SK-N-SH (cell line): ENCODE results near the gene CNDP2. TPM values are rescaled to one million over a fixed set of nuclear protein-coding genes. Genes with fewer than 3 reads are reported as not detected.

Experiments used
- CTCF ChIA-PET: fragments of 300-600, 350-600 bp; formaldehyde crosslinking; extraction: SDS; loops from one replicate; lab custom pipeline; 2021; lab: Yijun Ruan, JAX
- POLR2A ChIA-PET: fragments of 350-600 bp; sonication (Branson Sonifier 250); formaldehyde crosslinking; extraction: SDS; loops from one replicate; lab custom pipeline; 2020; ENCODE audit warnings: antibody characterized with exemption, inconsistent platforms; lab: Yijun Ruan, JAX
- DNase-seq: peaks from one replicate; pipeline ENCODE4 v3.0.0; 2012
- H2AFZ ChIP-seq: fragments of 200-600 bp; sonication (generic); 2 replicates; pipeline ENCODE4 v1.8.1; 2016; ENCODE audit warnings: antibody characterized with exemption, mild to moderate bottlenecking, low read depth
- H3F3A ChIP-seq: fragments of 200-600 bp; sonication (generic); replicated peaks from 2 replicates; pipeline ENCODE3; 2016; ENCODE audit warnings: antibody characterized with exemption, mild to moderate bottlenecking; ENCODE audit not compliant: insufficient read depth
- H3K27ac ChIP-seq, 2 experiments: fragments of 200-500 bp in 1 of 2; fragments of 200-600 bp in 1 of 2; sonication (Bioruptor generic) in 1 of 2; sonication (generic), shearing (Covaris generic) in 1 of 2; 2 replicates each; pipeline versions ENCODE4 v1.5.1 to v1.6.1; 2014 to 2016; ENCODE audit warnings: low read depth in 2 of 2, inconsistent platforms in 1 of 2, low read length in 1 of 2, mild to moderate bottlenecking in 1 of 2, mixed read lengths in 1 of 2
- H3K27me3 ChIP-seq: fragments of 200-600 bp; sonication (generic), shearing (Covaris generic); 2 replicates; pipeline ENCODE4 v1.6.1; 2016; ENCODE audit warnings: mixed run types; ENCODE audit not compliant: insufficient read depth
- H3K36me3 ChIP-seq, 2 experiments: fragments of 200-500 bp in 1 of 2; fragments of 200-600 bp in 1 of 2; sonication (Bioruptor generic) in 1 of 2; sonication (generic) in 1 of 2; replicated peaks in 1 of 2; 2 replicates each; pipeline versions ENCODE3 to v1.5.1; 2014 to 2016; ENCODE audit warnings: low read length in 1 of 2, mild to moderate bottlenecking in 1 of 2; ENCODE audit not compliant: insufficient read depth in 2 of 2, control insufficient read depth in 1 of 2
- H3K4me1 ChIP-seq, 2 experiments: fragments of 200-500 bp in 1 of 2; fragments of 200-600 bp in 1 of 2; sonication (Bioruptor generic) in 1 of 2; sonication (generic), shearing (Covaris generic) in 1 of 2; 2 replicates each; pipeline versions ENCODE4 v1.5.1 to v1.6.1; 2014 to 2016; ENCODE audit warnings: low read depth in 1 of 2, low read length in 1 of 2, mixed run types in 1 of 2; ENCODE audit not compliant: insufficient read depth in 2 of 2, control insufficient read depth in 1 of 2
- H3K4me2 ChIP-seq: fragments of 200-600 bp; sonication (generic), shearing (Covaris generic); 2 replicates; pipeline ENCODE4 v1.6.1; 2017; ENCODE audit warnings: mixed run types
- H3K4me3 ChIP-seq, 2 experiments: fragments of 200-500 bp in 1 of 2; fragments of 200-600 bp in 1 of 2; sonication (Bioruptor generic) in 1 of 2; sonication (generic), shearing (Covaris generic) in 1 of 2; 2 replicates each; pipeline versions ENCODE4 v1.5.1 to v1.8.1; 2014 to 2016; ENCODE audit warnings: low read depth in 2 of 2, inconsistent platforms in 1 of 2, low read length in 1 of 2, mild to moderate bottlenecking in 1 of 2, mixed read lengths in 1 of 2, moderate library complexity in 1 of 2
- H3K79me2 ChIP-seq: fragments of 200-600 bp; sonication (generic); 2 replicates; pipeline ENCODE4 v1.8.1; 2017; ENCODE audit warnings: mild to moderate bottlenecking; ENCODE audit not compliant: insufficient read depth
- H3K9ac ChIP-seq: fragments of 200-600 bp; sonication (generic); 2 replicates; pipeline ENCODE4 v1.6.1; 2017; ENCODE audit warnings: mixed run types
- H3K9me2 ChIP-seq: fragments of 200-600 bp; sonication (generic); 2 replicates; pipeline ENCODE4 v1.6.1; 2017; ENCODE audit warnings: mixed run types
- H3K9me3 ChIP-seq: fragments of 200-600 bp; sonication (generic); 2 replicates; pipeline ENCODE4 v1.6.1; 2017; ENCODE audit warnings: mixed run types, mild to moderate bottlenecking, moderate library complexity
- H4K20me1 ChIP-seq: fragments of 200-600 bp; sonication (generic); 2 replicates; pipeline ENCODE4 v1.6.1; 2017; ENCODE audit warnings: mild to moderate bottlenecking, mixed run types; ENCODE audit not compliant: insufficient read depth
- FOSL2 ChIP-seq: IDR thresholded peaks from 2 replicates; pipeline ENCODE4 v1.4.0; 2012; ENCODE audit warnings: low read depth, mild to moderate bottlenecking, moderate library complexity, borderline replicate concordance
- FOXM1 ChIP-seq: IDR thresholded peaks from 2 replicates; pipeline ENCODE4 v1.4.0; 2012; ENCODE audit warnings: low read depth, mild to moderate bottlenecking
- JUND ChIP-seq: IDR thresholded peaks from 2 replicates; pipeline ENCODE4 v1.4.0; 2012
- NRF1 ChIP-seq: IDR thresholded peaks from 2 replicates; pipeline ENCODE4 v1.6.1; 2012; ENCODE audit warnings: low read depth, mild to moderate bottlenecking, low read length
- RAD21 ChIP-seq: IDR thresholded peaks from 2 replicates; pipeline ENCODE4 v1.6.1; 2012; ENCODE audit warnings: mild to moderate bottlenecking, low read length
- SMC3 ChIP-seq: IDR thresholded peaks from 2 replicates; pipeline ENCODE4 v1.6.1; 2012; ENCODE audit warnings: low read depth, low read length, improper control_type of control experiment
- TEAD4 ChIP-seq: IDR thresholded peaks from 2 replicates; pipeline ENCODE4 v1.4.0; 2012; ENCODE audit warnings: mild to moderate bottlenecking, borderline replicate concordance; ENCODE audit not compliant: insufficient read depth
- WGBS: methylation state at CpG from one replicate; pipeline ENCODE4 v1.1.6; 2017; ENCODE audit warnings: low lambda C conversion rate; 5-methylcytosine and 5-hydroxymethylcytosine counted together
- polyA plus RNA-seq, 3 experiments: library from polyadenylated mRNA; depleted of rRNA; stranded (reverse); fragments of >200 nt; gene quantifications; 2 replicates each; pipeline ENCODE4 v1.2.3, GENCODE V29; 2012
- TF ChIP-seq, protein P1 (sequence below): fragments of 200-600 bp; sonication (generic); IDR thresholded peaks from 2 replicates; pipeline ENCODE4 v1.6.1; 2017; ENCODE audit warnings: antibody characterized with exemption, mild to moderate bottlenecking, moderate library complexity
- TF ChIP-seq, protein P2 (sequence below): IDR thresholded peaks from 2 replicates; pipeline ENCODE4 v1.4.0; 2012; ENCODE audit warnings: low read depth, borderline replicate concordance
- TF ChIP-seq, protein P3 (sequence below): IDR thresholded peaks from 2 replicates; pipeline ENCODE4 v1.6.1; 2012; ENCODE audit warnings: mild to moderate bottlenecking, low read depth, low read length, moderate library complexity

Gene CNDP2
- polyA plus RNA-seq, 1 of the 3 experiments (the other 2 are of a cell fraction) = 78.5 TPM

DNA sequence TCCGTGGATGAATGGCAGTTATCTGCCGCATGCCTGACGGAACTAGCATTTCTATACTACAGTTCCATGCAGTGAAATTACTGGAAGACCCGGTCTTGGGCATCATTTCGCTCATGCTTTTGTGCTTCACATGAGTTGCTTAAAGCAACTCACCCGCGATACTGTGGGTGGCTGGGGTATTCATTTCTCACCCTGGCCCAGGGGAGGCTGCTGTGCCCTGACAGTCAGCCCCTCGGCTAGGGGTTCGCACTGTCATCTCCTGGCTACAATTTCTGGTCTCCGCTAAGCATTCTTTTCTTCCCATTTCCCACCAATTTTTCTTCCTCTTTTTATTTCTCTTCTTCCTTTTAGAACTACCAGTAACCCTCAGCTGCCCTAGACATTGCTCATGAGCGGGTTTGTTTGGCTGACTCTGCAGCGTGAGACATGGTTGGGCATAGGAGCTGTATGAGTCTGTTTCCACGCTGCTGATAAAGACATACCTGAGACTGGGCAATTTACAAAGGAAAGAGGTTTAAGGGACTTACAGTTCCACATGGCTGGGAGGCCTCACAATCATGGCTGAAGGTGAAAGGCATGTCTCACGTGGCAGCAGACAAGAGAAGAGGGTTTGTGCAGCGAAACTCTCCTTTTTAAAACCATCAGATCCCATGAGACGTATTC, 16.5 kb upstream of the CNDP2 start:
- TF ChIP-seq, protein P1, sequence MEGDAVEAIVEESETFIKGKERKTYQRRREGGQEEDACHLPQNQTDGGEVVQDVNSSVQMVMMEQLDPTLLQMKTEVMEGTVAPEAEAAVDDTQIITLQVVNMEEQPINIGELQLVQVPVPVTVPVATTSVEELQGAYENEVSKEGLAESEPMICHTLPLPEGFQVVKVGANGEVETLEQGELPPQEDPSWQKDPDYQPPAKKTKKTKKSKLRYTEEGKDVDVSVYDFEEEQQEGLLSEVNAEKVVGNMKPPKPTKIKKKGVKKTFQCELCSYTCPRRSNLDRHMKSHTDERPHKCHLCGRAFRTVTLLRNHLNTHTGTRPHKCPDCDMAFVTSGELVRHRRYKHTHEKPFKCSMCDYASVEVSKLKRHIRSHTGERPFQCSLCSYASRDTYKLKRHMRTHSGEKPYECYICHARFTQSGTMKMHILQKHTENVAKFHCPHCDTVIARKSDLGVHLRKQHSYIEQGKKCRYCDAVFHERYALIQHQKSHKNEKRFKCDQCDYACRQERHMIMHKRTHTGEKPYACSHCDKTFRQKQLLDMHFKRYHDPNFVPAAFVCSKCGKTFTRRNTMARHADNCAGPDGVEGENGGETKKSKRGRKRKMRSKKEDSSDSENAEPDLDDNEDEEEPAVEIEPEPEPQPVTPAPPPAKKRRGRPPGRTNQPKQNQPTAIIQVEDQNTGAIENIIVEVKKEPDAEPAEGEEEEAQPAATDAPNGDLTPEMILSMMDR = no peak
- TF ChIP-seq, all 33 proteins: peak for 0
- no peak overlapping the region for H2AFZ ChIP-seq
- no peaks in the 10 kb centered on the region for H3K4me1 ChIP-seq
- no peaks in the 10 kb centered on the region for H3F3A ChIP-seq
- no peak for DNase-seq
- peaks cover 50% of the 10 kb centered on the region; the same call in 1 of the 2 replicates for H3K27me3 ChIP-seq
- H4K20me1 ChIP-seq = no peaks in the 10 kb centered on the region
- POLR2A ChIA-PET = no interaction called here
- H3K9me3 ChIP-seq = no peaks in the 10 kb centered on the region
- H3K9ac ChIP-seq = no peak overlapping the region
- no peak overlapping the region for H3K27ac ChIP-seq
- no peaks in the 10 kb centered on the region for H3K9me2 ChIP-seq
- CTCF ChIA-PET = interaction anchor here (0.6 kb wide), 1 partner anchor 15 kb away, joined by 3 read pairs; no protein-coding TSS in a partner anchor
- H3K79me2 ChIP-seq = no peaks in the 10 kb centered on the region
- WGBS = 53% methylated on average over 16 of the region's 16 CpGs
- H3K36me3 ChIP-seq = no peaks in the 10 kb centered on the region
- H3K4me3 ChIP-seq = no peak overlapping the region
- H3K4me2 ChIP-seq = no peak overlapping the region

DNA sequence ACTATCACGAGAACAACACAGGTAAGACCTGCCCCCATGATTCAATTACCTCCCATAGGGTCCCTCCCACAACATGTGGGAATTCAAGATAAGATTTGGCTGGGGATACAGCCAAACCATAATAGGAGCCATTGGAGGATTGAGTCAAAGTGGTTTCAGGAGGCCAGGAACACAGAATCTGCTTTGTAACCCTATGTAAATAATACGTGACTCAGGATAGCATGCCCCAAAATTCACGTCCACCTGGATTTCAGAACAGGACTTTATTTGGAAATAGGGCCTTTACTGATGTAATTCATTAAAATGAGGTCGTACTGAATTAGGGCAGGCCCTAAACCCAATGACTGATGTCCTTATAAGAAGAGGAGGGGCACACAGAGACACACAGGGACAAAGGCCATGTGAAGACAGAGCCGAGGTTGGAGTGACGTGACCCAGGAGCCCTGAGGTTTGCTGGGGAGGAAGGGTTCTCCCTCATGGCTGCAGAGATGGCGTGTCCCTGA, 16.0 kb upstream of the CNDP2 start:
- no peak overlapping the region for H3K27ac ChIP-seq
- H3K27me3 ChIP-seq = peaks cover 52% of the 10 kb centered on the region; the same call in 1 of the 2 replicates
- ChIA-PET POLR2A (no interaction called here), CTCF (interaction anchor here (0.6 kb wide), 1 partner anchor 15 kb away, joined by 3 read pairs; no protein-coding TSS in a partner anchor)
- no peaks in the 10 kb centered on the region for H4K20me1 ChIP-seq
- no peak overlapping the region for H3K4me3 ChIP-seq
- H3K79me2 ChIP-seq = no peaks in the 10 kb centered on the region
- no peaks in the 10 kb centered on the region for H3K9me2 ChIP-seq
- no peak overlapping the region for H2AFZ ChIP-seq
- no peaks in the 10 kb centered on the region for H3F3A ChIP-seq
- H3K36me3 ChIP-seq = no peaks in the 10 kb centered on the region
- no peak for DNase-seq
- no peaks in the 10 kb centered on the region for H3K9me3 ChIP-seq
- no peaks in the 10 kb centered on the region for H3K4me1 ChIP-seq
- H3K4me2 ChIP-seq = no peak overlapping the region
- TF ChIP-seq FOSL2 (no peak), FOXM1 (no peak), RAD21 (no peak), NRF1 (no peak), JUND (no peak), TEAD4 (no peak), SMC3 (no peak)
- TF ChIP-seq, protein P2, sequence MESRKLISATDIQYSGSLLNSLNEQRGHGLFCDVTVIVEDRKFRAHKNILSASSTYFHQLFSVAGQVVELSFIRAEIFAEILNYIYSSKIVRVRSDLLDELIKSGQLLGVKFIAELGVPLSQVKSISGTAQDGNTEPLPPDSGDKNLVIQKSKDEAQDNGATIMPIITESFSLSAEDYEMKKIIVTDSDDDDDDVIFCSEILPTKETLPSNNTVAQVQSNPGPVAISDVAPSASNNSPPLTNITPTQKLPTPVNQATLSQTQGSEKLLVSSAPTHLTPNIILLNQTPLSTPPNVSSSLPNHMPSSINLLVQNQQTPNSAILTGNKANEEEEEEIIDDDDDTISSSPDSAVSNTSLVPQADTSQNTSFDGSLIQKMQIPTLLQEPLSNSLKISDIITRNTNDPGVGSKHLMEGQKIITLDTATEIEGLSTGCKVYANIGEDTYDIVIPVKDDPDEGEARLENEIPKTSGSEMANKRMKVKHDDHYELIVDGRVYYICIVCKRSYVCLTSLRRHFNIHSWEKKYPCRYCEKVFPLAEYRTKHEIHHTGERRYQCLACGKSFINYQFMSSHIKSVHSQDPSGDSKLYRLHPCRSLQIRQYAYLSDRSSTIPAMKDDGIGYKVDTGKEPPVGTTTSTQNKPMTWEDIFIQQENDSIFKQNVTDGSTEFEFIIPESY = no peak
- TF ChIP-seq, protein P3, sequence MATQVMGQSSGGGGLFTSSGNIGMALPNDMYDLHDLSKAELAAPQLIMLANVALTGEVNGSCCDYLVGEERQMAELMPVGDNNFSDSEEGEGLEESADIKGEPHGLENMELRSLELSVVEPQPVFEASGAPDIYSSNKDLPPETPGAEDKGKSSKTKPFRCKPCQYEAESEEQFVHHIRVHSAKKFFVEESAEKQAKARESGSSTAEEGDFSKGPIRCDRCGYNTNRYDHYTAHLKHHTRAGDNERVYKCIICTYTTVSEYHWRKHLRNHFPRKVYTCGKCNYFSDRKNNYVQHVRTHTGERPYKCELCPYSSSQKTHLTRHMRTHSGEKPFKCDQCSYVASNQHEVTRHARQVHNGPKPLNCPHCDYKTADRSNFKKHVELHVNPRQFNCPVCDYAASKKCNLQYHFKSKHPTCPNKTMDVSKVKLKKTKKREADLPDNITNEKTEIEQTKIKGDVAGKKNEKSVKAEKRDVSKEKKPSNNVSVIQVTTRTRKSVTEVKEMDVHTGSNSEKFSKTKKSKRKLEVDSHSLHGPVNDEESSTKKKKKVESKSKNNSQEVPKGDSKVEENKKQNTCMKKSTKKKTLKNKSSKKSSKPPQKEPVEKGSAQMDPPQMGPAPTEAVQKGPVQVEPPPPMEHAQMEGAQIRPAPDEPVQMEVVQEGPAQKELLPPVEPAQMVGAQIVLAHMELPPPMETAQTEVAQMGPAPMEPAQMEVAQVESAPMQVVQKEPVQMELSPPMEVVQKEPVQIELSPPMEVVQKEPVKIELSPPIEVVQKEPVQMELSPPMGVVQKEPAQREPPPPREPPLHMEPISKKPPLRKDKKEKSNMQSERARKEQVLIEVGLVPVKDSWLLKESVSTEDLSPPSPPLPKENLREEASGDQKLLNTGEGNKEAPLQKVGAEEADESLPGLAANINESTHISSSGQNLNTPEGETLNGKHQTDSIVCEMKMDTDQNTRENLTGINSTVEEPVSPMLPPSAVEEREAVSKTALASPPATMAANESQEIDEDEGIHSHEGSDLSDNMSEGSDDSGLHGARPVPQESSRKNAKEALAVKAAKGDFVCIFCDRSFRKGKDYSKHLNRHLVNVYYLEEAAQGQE = no peak
- H3K9ac ChIP-seq = no peak overlapping the region
- WGBS = 41% methylated on average over 6 of the region's 7 CpGs
